ENCODE measurements around the gene GRID1.

Gene GRID1

DNA sequence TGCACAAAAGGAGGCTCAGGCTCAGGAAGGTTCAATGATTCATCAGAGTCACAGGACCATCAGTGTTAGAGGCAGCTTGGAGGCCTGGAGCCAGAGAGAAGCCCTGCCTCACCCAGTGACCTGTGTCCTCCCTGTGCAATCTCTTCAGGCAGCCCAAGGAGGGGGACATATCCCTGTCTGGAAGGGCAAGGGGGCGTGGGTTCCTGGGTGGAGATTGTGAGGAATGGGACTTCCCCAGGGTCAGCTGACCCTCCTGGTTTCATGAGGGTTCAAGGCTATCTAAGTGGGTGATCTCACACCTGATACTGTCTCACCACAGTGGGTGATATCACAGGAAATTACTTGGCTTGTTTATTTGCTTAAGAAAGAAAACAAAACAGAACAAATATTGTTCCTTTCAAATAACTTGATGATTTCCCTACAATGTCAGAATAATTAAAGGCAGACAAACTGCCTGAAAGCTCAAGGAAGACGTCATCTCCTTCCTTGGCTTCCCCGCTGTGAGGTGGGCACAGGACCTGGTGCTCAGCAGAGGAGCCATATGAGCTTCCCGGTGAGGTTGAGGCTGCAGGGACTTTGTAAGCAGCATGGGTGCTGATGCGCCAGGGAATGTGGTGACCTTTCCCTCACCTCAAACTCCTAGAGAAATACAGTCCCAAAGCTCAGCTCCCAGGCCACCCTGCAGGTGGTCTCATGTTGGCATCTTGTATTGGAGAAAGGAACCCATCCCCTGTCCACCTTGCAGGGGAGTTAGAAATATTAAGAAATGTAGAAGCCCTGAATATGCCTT, 763.2 kb downstream of the GRID1 start:
- no peak for DNase-seq

DNA sequence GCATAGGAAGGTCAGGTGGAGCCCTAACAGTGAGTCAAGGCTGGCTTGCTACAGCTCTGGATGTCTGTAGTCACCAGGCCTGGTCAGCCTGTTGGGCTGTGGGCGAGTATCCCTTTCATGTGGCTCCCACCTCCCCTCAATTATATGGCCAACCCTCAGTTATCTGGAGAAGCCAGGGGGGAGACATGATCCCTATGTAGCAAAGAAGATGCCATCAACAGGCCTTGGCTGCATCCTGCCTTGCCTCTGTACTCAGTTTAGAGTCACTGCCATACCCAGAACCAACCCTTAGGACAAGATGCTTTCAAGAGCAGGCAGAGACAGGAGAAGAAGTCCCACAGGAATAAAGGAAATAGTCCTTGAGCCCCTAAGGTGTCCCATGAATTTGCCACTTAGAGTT, 763.9 kb downstream of the GRID1 start:
- no peak for DNase-seq

DNA sequence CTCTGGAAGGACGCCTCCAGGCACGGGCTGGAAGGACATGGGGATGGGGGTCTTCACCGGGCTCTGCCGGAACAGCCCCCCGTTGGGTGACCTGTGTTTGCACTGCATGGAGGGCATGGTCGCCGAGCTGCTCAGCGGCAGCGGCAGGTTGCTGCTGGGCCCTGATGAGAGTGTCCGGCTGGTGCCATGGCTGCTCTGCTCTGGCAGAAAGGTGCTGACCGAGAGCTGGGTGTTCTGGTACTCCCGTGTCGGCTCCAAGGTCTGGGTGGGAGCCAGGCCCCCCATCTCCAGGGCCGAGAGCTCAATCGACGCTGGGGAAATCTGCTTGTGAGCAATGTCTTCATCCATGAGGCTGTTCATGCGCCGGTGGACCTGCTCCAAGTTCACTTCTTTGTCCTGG, 764.3 kb downstream of the GRID1 start:
- DNase-seq: no peak

DNA sequence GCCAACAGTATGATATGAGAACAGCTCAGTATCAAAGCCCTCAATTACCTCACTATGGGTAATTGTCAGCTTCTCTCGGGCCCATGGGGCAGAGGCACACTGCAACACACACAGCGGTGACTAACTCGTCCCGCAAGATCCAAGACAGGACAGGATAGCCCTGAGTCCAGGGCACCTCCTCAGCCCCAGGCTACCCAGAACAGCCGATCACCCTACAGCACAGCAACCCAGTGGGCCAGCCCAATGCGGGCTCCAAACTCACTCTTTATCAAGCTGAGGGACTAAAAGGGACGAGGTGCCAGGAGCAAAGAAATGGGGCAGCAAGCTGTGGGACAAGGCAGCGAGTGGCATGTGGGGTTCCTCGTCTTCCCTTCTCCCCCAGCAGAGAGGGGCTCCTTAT, 765.1 kb downstream of the GRID1 start:
- no peak for DNase-seq

DNA sequence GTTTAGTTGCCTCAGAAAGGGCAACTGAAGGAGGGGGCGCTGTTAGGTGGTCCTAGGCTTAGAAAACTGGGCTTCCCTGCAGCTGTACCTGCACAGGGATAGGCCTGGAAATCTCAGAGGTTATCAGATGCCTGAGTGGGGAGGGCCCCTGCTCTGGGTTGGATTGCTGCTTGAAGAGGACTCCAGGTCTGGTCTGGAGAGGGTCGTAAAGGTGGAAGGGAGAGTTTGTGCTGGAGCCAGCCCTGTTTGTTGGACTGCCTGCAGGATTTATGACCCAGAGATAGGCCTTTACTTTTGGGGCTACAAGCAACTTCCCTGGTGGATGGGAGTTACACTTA, 765.9 kb downstream of the GRID1 start:
- no peak for DNase-seq

DNA sequence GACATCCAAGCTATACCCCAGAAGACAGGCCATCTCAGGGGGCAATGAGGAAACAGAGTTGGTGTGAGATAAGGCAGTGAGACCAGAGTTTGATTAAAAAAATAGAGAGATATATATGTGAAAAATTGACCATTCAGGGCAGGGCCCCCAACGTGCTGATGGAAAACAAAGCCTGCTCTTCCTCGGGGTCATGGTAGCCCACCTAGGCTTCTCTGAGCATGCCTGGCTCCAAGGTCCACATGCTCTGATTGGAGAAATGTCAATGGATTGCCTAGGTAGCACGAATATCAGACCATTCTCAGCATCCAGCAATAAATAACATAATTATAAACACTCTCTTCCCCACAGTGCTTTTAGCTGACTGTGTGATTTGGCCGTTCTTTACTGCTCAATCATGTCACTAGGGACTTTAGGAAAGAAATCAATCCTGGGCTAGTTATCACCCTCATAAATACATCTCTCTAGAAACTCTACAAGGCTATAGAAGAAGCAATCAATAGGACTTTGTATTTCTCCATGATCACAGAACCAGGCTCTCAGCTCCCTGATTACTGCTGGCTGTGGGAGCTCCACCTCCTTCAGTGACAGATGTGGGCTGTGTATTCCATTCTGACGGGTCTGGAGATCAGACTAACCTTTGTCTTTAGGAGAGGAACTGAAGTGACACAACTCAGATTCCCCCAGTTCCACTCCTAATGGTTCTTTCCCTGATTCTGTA, 766.4 kb downstream of the GRID1 start:
- no peak for DNase-seq

DNA sequence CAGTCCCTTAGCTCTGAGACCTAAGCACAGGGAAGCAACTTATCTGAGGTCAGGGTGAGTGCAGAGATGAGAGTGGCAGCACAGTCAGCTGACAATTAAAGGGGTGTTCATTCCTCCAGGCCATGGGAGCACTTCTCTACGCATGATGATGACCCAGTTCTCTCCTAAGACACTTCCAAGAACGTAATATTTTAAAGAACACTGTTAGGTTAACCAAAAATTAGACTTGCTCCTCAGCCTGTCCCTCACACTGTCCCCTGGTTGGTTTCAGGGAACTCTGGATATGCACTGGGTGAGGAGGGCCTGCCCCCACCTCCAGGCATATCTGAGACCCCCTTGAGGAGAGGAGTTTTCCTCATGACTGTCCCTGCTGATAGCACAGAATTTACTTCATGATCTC, 767.5 kb downstream of the GRID1 start:
- DNase-seq: no peak

DNA sequence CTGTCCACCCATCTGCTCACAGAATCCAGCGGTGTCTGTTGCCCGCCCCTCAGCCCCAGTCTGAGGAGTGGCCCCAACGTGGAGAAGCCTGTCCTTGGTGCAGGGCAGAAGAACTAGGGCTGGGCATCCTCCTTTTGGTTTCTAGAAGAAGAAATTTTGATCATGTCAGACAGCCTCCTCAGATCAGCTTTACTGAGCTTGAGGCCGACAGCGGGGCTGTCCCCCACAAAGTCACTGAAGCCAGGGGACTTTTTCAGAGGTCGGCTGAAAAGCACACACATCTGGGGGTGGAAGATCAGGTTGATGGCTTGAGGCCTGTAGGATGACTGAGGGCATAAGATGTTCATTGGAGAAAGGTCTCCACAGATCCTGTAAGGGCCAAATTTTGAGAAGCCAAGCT, 767.9 kb downstream of the GRID1 start:
- no peak for DNase-seq

DNA sequence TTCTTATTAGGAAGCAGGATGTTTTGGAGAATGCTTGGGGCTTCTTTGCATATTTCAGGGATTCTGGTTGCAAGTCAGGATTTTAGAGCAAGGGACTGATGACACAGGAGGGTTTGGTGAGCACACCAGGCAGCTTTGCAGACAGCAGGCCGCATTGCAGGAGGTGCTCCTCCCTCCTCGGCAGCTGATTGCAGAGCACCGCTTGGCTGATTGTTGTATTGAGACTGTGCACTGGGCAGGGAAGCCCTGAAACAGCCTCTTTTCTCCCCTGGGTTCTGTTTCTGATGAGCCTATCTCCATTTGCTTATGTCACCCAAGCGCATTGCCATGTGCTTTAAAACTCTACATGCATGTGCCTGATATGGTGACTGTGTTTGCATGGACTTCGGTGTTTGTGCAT, 769.6 kb downstream of the GRID1 start:
- no peak for DNase-seq

DNA sequence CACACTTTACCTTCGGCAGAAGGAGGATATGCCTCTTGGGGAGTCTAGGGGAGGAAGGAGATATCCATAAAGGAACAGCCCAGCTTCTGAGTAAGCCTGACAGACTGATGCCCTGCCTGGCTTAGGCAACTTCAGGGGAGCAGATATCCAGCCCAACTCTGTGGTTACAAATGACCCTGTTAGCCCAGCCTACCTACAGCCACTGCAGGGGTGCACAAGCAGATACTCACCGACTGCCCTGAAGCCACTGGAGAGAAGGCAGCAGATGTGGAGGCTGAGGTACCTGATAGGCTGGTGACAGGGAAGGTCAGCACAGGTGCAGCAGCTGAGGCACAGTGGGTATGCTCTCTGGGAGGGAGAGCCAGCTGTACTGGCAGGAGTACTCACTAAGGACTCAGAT, 770.2 kb downstream of the GRID1 start:
- no peak for DNase-seq

DNA sequence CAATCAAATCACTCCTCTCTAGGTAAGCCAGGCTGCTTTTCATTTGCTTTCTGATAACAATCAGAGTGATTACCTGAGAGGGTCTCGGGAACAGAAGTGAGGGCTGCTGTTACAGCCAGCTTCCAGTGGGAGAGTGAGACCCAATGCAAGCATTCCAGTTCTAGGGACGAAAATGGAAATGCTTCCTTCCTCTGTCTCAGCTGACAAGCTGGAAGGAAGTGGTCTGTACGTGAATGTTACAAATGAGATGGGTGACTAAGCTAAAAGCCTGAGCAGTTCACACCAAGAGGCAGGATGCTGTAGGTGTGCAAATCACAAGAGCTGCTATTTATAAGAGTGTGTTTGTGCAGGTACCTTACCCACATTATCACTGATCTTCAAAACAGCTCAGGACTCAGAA, 772.4 kb downstream of the GRID1 start:
- DNase-seq: no peak

DNA sequence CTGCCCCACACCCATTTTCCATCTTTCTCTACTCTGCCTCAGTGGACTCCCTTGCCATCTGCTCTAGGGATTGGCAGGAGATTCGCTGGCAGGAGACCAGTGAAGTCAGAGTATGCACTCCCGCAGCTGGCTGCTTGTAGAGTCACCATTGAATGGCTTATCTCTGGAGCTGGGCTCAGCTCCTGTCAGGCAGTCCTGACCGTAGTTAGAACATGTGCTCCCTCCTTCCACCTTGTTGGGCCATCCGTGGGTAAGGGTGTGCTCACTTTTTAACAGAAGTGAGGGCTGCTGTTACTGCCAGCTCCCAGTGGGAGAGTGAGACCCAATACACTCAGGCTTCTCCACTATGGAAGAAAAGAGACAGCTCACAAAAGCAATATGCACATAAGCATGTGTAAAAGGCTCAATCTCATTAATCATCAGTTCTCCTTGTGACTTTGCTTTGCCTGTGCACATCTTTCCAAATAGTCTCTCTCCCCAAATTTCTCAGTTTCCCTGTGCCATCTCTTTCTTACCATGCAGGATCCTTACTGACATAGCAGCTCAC, 773.3 kb downstream of the GRID1 start:
- no peak for DNase-seq

DNA sequence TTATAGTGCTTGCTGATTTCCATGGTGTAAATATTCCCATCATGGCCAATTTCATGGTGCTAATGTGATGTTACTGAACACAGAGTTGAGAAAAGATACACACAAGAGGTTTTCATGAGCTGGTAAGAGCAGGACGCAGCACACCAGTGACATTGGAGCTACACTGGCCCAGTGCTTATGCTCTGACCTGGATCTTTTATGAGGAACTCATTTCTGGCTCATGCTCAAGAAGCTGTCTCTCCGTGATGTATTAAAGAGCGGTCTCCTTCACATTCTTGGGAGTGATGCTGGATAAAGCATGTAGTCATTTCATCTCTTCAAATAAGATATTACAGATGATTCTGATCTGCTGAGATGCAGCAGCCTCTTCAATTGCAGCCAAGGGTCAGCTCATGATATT, 785.2 kb downstream of the GRID1 start:
- DNase-seq: no peak

DNA sequence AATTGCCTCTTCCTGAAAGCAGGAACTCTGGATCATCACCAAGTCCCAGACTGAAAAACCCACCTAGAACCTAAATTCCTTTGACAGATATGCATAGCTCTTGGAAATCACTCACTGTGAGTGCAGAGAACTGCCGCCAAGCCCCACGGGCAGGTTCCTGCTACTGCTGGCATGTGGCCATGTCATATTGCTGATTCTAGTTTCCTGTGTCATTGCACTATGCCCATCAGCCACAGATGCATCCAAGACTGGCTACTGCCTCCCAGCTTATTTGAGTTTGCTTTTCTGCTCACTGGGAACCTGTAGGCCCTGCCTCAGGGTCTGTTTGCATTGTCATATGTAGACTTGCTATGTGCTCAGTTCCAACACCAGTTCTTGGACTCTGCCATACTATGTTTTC, 786.0 kb downstream of the GRID1 start:
- no peak for DNase-seq

DNA sequence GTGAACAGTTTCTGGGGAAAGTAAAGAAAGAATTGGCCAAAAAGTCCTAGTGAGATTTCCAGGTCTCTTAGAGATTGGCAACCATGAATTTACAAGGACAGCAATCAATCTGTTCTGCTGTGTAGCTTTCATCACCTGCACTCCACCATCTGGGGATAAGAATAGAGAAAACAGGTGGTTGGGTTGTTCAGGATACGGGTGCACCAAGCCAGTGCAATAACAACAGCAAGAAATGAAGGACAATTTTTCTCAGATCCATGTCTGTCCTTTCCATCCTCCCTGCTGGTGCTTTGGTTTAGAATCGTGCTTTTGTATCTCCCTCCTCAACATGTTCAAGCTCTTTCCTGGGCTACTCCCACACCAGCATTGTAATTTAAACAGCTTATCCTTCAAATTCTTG, 787.7 kb downstream of the GRID1 start:
- DNase-seq: no peak

DNA sequence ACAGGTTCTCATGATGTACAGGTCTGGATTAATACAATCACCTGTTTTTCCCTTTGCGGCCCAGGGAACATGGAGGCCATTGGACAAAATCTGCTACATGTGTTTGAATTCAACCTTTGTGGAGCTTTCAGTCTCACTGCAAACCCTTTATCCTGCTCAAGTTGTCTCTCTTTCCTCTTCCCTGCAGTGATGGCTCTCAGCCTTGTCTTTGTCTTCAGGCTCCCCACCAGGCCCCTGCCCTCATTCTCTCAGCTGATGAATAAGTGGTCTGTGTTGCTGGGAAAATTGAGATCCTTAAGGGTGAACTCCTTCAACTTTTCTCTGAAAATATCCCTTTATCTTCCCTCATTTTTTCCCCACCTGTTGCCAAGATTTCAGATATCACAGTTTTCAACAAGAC, 791.2 kb downstream of the GRID1 start:
- no peak for DNase-seq

DNA sequence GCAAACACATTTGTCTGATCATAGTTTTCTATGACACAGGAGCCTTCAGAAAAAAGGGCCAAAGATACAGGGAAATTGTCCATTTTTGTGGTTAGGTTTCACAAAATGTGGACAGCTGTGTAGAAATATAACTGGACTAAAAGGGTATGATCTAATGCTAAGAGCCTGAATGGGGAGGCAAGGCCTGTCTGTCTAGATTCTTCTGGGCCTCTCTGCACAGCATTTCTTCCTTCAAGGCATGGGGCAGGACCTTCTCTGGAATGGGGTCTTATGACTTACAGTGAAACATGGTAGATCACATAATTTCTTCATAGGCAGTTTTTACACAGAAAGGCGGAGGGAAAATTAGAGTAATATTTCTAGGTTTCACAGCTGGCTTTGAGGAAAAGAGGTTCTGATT, 795.7 kb downstream of the GRID1 start:
- no peak for DNase-seq

DNA sequence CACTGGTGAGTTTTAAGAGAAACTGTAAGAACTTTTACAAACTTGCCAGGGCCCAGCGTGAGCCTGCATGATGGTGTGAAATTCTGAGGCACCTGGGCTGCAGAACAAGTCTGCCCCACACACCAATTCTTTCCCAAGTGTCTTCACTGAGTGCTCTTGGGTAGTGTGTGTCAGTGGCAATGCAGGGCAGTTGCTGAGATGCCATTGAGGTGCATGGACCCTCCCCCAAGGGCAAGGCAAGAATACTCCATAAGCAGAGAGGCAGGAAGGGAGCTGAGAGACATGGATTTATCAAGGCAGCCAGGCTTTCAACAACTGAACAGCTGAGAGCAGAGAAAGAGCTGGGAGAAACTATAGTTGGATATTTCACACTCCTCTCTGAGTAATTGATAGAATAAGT, 801.2 kb downstream of the GRID1 start:
- DNase-seq: no peak

DNA sequence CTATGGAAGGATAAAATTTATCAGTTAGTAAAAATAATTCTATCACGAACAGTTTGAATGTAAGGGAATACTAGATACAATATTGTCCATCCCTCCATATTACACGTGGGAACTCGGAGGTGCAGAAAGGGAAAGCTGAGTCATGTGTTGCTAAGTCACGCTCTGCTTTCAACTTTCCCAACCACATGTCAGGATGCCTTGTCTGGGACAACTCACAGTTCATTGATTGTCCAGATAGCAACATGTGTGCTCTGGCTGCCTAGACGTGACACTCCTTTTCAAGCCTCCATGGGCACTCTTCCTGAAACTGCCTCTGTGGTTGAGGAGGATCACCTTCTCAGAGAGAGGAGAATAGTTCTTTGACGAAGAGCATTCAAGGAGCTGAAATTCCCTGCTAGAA, 808.1 kb downstream of the GRID1 start:
- DNase-seq: no peak

DNA sequence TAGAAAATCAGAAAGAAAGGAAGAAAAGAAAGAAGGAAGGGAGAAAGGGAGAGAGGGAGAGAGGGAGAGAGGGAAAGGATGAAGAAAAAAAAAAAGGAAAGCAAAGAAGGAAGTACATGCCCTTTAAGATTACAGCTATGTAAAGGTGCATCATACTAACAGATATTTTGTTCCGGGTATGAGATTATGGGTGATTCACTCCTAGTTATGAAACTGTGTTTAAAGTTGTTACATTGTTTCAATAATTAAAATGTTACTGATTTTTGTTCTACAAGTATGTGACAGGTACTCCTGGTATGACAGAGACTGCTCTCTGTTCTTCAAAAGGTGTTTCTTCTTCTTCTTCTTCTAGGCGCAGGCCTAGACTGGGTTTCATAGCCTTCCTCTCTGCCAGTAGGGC, 808.9 kb downstream of the GRID1 start:
- DNase-seq: no peak

DNA sequence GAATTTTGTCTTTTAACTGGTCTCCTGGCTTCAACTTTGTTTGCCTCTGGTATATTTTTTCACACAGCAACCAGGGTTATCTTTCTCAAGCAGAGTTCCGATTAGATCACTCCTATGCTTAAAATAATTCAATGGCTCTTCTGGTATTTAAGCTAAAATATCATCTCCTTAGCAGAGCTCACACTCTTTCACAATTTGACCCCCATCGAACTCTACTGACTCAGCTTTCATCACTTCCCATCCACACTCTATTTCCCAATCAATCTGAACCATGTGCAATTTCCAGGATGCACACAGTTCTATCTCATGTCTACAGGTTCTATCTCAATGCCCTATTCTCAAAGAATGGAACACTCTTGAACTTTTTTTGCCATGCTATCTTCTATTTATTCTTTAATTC, 809.5 kb downstream of the GRID1 start:
- DNase-seq: peak; percentile 2
